H1 (cell line): ENCODE results near the gene DNAH10. TPM values are rescaled to one million over a fixed set of nuclear protein-coding genes. Genes with fewer than 3 reads are reported as not detected.

Experiments
- CTCF ChIA-PET: fragments of 300-600 bp; sonication (Branson Sonifier 250); formaldehyde crosslinking; loops from one replicate; lab custom pipeline; 2021; ENCODE audit not compliant: partially characterized antibody; lab: Charles Lee
- POLR2A ChIA-PET: fragments of 300-600 bp; sonication (Branson Sonifier 250); formaldehyde crosslinking; loops from one replicate; lab custom pipeline; 2021; ENCODE audit warnings: inconsistent platforms; ENCODE audit not compliant: partially characterized antibody; lab: Charles Lee
- DNase-seq, 2 experiments: peaks; one replicate each; pipeline versions ENCODE4 v3.0.0 to v3.0.0-alpha.2; 2010 to 2022; ENCODE audit warnings: low spot score in 2 of 2, low read depth in 1 of 2, mixed read lengths in 1 of 2
- FAIRE-seq: peaks from 2 replicates; lab custom pipeline; 2011; peaks lifted over from hg19 to GRCh38; lab: Jason Lieb, UNC
- H2AFZ ChIP-seq: 2 replicates; pipeline ENCODE4 v1.8.1; 2012; ENCODE audit warnings: low read length, inconsistent platforms
- H2AK5ac ChIP-seq: 2 replicates; pipeline ENCODE4 v1.6.1; 2013; ENCODE audit warnings: low read depth, low read length
- H2BK120ac ChIP-seq: replicated peaks from 2 replicates; pipeline ENCODE3; 2013; ENCODE audit warnings: low read depth, low read length, inconsistent platforms
- H2BK12ac ChIP-seq: 2 replicates; pipeline ENCODE4 v1.6.1; 2013; ENCODE audit warnings: low read depth, low read length
- H2BK15ac ChIP-seq: 2 replicates; pipeline ENCODE4 v1.6.1; 2013; ENCODE audit warnings: low read length
- H2BK20ac ChIP-seq: 2 replicates; pipeline ENCODE4 v1.6.1; 2013; ENCODE audit warnings: low read length
- H2BK5ac ChIP-seq: 2 replicates; pipeline ENCODE4 v1.6.1; 2013; ENCODE audit warnings: low read depth, low read length
- H3K14ac ChIP-seq: 2 replicates; pipeline ENCODE4 v1.6.1; 2013; ENCODE audit warnings: inconsistent platforms; ENCODE audit not compliant: insufficient read length
- H3K18ac ChIP-seq: 2 replicates; pipeline ENCODE4 v1.6.1; 2013; ENCODE audit warnings: low read length; ENCODE audit errors: extremely low read depth
- H3K23ac ChIP-seq: 2 replicates; pipeline ENCODE4 v1.6.1; 2013; ENCODE audit warnings: inconsistent platforms; ENCODE audit not compliant: insufficient read length
- H3K23me2 ChIP-seq: 2 replicates; pipeline ENCODE4 v1.6.1; 2013; ENCODE audit warnings: low read depth, low read length
- H3K27ac ChIP-seq: 2 replicates; pipeline ENCODE4 v1.6.1; 2011; ENCODE audit warnings: low read depth, low read length, inconsistent platforms
- H3K27me3 ChIP-seq, 4 experiments: replicated peaks in 1 of 4; 1 replicate in 1 of 4; 2 replicates in 3 of 4; pipeline versions ENCODE4 v1.6.1 to v1.8.1; 2011 to 2013; ENCODE audit warnings: low read length in 3 of 4, mild to moderate bottlenecking in 3 of 4, inconsistent platforms in 2 of 4, mixed read lengths in 2 of 4, moderate library complexity in 1 of 4; ENCODE audit not compliant: control insufficient read depth in 3 of 4, insufficient read depth in 3 of 4; ENCODE audit errors: extremely low read depth in 1 of 4
- H3K36me3 ChIP-seq, 4 experiments: 2 replicates each; pipeline versions ENCODE4 v1.6.1 to v1.8.1; 2011 to 2013; ENCODE audit warnings: mild to moderate bottlenecking in 4 of 4, low read length in 3 of 4, moderate library complexity in 2 of 4, control low read depth in 1 of 4, inconsistent platforms in 1 of 4; ENCODE audit not compliant: insufficient read depth in 4 of 4, control insufficient read depth in 2 of 4
- H3K4ac ChIP-seq: replicated peaks from 2 replicates; pipeline ENCODE3; 2013; ENCODE audit warnings: low read length, low read depth, mixed read lengths, inconsistent platforms; ENCODE audit not compliant: insufficient read length
- H3K4me1 ChIP-seq, 4 experiments: replicated peaks in 1 of 4; 1 replicate in 1 of 4; 2 replicates in 3 of 4; pipeline versions ENCODE4 v1.6.1 to v1.8.1; 2011 to 2013; ENCODE audit warnings: low read length in 3 of 4, inconsistent platforms in 2 of 4, mixed read lengths in 1 of 4; ENCODE audit not compliant: insufficient read depth in 4 of 4, control insufficient read depth in 3 of 4
- H3K4me2 ChIP-seq, 2 experiments: 2 replicates each; pipeline versions ENCODE4 v1.6.1 to v1.8.1; 2011 to 2013; ENCODE audit warnings: low read depth in 2 of 2, low read length in 2 of 2, control low read depth in 1 of 2, inconsistent platforms in 1 of 2, mild to moderate bottlenecking in 1 of 2; ENCODE audit not compliant: insufficient read depth in 1 of 2
- H3K4me3 ChIP-seq, 4 experiments: fragments of 200-600, 300-600 bp in 1 of 4; sonication (generic), shearing (Covaris generic), sonication (Bioruptor Twin) in 1 of 4; 2 replicates each; pipeline versions ENCODE4 v1.5.1 to v1.8.1; 2011 to 2016; ENCODE audit warnings: low read length in 4 of 4, low read depth in 3 of 4, control low read depth in 2 of 4, inconsistent platforms in 2 of 4, mild to moderate bottlenecking in 2 of 4, mixed read lengths in 1 of 4, moderate library complexity in 1 of 4; ENCODE audit not compliant: insufficient read depth in 2 of 4; ENCODE audit errors: extremely low read depth in 1 of 4
- H3K56ac ChIP-seq: replicated peaks from 2 replicates; pipeline ENCODE3; 2013; ENCODE audit warnings: low read depth, mild to moderate bottlenecking, mixed read lengths, low read length, inconsistent platforms; ENCODE audit not compliant: insufficient read length
- H3K79me1 ChIP-seq: 2 replicates; pipeline ENCODE4 v1.6.1; 2013; ENCODE audit warnings: low read depth, low read length, control low read depth
- H3K79me2 ChIP-seq, 2 experiments: 2 replicates each; pipeline versions ENCODE4 v1.6.1 to v1.8.1; 2012 to 2013; ENCODE audit warnings: low read length in 2 of 2, mild to moderate bottlenecking in 2 of 2, inconsistent platforms in 1 of 2; ENCODE audit not compliant: insufficient read depth in 2 of 2, control insufficient read depth in 1 of 2
- H3K9ac ChIP-seq, 4 experiments: replicated peaks in 1 of 4; 1 replicate in 1 of 4; 2 replicates in 3 of 4; pipeline versions ENCODE4 v1.6.1 to v1.8.1; 2011 to 2013; ENCODE audit warnings: low read depth in 3 of 4, low read length in 3 of 4, control low read depth in 2 of 4, mild to moderate bottlenecking in 2 of 4, moderate library complexity in 2 of 4, inconsistent platforms in 1 of 4; ENCODE audit errors: extremely low read depth in 1 of 4
- H3K9me3 ChIP-seq, 2 experiments: 2 replicates each; pipeline versions ENCODE4 v1.6.1 to v1.8.1; 2012 to 2013; ENCODE audit warnings: mild to moderate bottlenecking in 2 of 2, moderate library complexity in 2 of 2, control low read depth in 1 of 2, inconsistent platforms in 1 of 2, low read depth in 1 of 2, low read length in 1 of 2, mixed read lengths in 1 of 2; ENCODE audit not compliant: insufficient read depth in 2 of 2
- H4K20me1 ChIP-seq, 2 experiments: replicated peaks in 1 of 2; 2 replicates each; pipeline versions ENCODE3 to v1.8.1; 2011 to 2013; ENCODE audit warnings: inconsistent platforms in 2 of 2, low read length in 2 of 2, mild to moderate bottlenecking in 1 of 2; ENCODE audit not compliant: insufficient read depth in 2 of 2, control insufficient read depth in 1 of 2
- H4K5ac ChIP-seq: 2 replicates; pipeline ENCODE4 v1.6.1; 2013; ENCODE audit warnings: low read length, low read depth, mixed read lengths, inconsistent platforms; ENCODE audit not compliant: insufficient read length
- H4K8ac ChIP-seq: 2 replicates; pipeline ENCODE4 v1.8.0; 2013; ENCODE audit warnings: mild to moderate bottlenecking, moderate library complexity, low read length, inconsistent platforms; ENCODE audit not compliant: insufficient read depth; ENCODE audit errors: extremely low read depth
- H4K91ac ChIP-seq: replicated peaks from 2 replicates; pipeline ENCODE3; 2013; ENCODE audit warnings: low read length, mixed read lengths, inconsistent platforms; ENCODE audit not compliant: insufficient read length
- BRCA1 ChIP-seq: IDR thresholded peaks from 2 replicates; pipeline ENCODE4 v1.6.1; 2012; ENCODE audit warnings: low read depth, low read length, improper control_type of control experiment
- CHD1 ChIP-seq: IDR thresholded peaks from 2 replicates; pipeline ENCODE4 v1.6.1; 2012; ENCODE audit warnings: low read depth, low read length, improper control_type of control experiment
- CREB1 ChIP-seq: IDR thresholded peaks from 2 replicates; pipeline ENCODE4 v1.6.1; 2012; ENCODE audit warnings: inconsistent platforms
- JUN ChIP-seq: IDR thresholded peaks from 2 replicates; pipeline ENCODE4 v1.6.1; 2011; ENCODE audit warnings: low read depth, mild to moderate bottlenecking, improper control_type of control experiment, low read length
- JUND ChIP-seq: IDR thresholded peaks from 2 replicates; pipeline ENCODE4 v1.6.1; 2011; ENCODE audit warnings: mild to moderate bottlenecking, improper control_type of control experiment, low read length
- KDM4A ChIP-seq: IDR thresholded peaks from one replicate; pipeline ENCODE4 v1.7.1; 2012; ENCODE audit warnings: low read depth, mild to moderate bottlenecking, moderate library complexity, low read length, inconsistent platforms; ENCODE audit not compliant: severe bottlenecking
- RAD21 ChIP-seq, 2 experiments: IDR thresholded peaks in 1 of 2; conservative IDR thresholded peaks in 1 of 2; 2 replicates each; pipeline ENCODE4 v1.6.1; 2011; ENCODE audit warnings: low read depth in 2 of 2, low read length in 2 of 2, improper control_type of control experiment in 1 of 2, inconsistent platforms in 1 of 2, mild to moderate bottlenecking in 1 of 2, moderate library complexity in 1 of 2
- RBBP5 ChIP-seq: IDR thresholded peaks from 2 replicates; pipeline ENCODE4 v1.7.1; 2012; ENCODE audit warnings: low read depth, mild to moderate bottlenecking, inconsistent platforms, low read length, moderate library complexity, borderline replicate concordance
- SIN3A ChIP-seq, 2 experiments: IDR thresholded peaks in 1 of 2; conservative IDR thresholded peaks in 1 of 2; 2 replicates each; pipeline ENCODE4 v1.6.1; 2011 to 2012; ENCODE audit warnings: low read length in 2 of 2, improper control_type of control experiment in 1 of 2, low read depth in 1 of 2, mild to moderate bottlenecking in 1 of 2
- TAF1 ChIP-seq: IDR thresholded peaks from 2 replicates; pipeline ENCODE4 v1.6.1; 2011; ENCODE audit warnings: mild to moderate bottlenecking, low read depth, low read length
- WGBS, 2 experiments: shearing (Covaris generic) in 1 of 2; methylation state at CpG; one replicate each; pipeline versions ENCODE4 v1.1.6 to v1.1.7; 2013 to 2015; ENCODE audit warnings: low lambda C conversion rate in 2 of 2, mixed read lengths in 2 of 2, inconsistent platforms in 1 of 2, low coverage in 1 of 2, missing lambda C conversion rate in 1 of 2; ENCODE audit not compliant: insufficient replicate concordance in 2 of 2, insufficient coverage in 1 of 2, insufficient read length in 1 of 2; ENCODE audit errors: extremely low coverage in 1 of 2, missing lambda C conversion rate in 1 of 2; 5-methylcytosine and 5-hydroxymethylcytosine counted together
- polyA plus RNA-seq, 7 experiments: library from polyadenylated mRNA; depleted of rRNA in 3 of 7; stranded (reverse) in 5 of 7; unstranded in 2 of 7; fragments of >200 nt in 5 of 7; fragments of 200-250 nt in 2 of 7; gene quantifications; 1 replicate in 5 of 7; 2 replicates in 1 of 7; 4 replicates in 1 of 7; pipeline versions ENCODE4 v1.2.1 to v1.2.3, GENCODE V29; 2011 to 2013; ENCODE audit warnings: missing spikeins in 2 of 7, mixed read lengths in 2 of 7
- total RNA-seq: library from RNA; stranded (reverse); fragmentation: NEBNext Ultra II Directional; extraction: Animal tissue kit (Norgen Biotek cat#: 25700); gene quantifications from 2 replicates; pipeline ENCODE4 v1.2.1, GENCODE V29; 2021
- TF ChIP-seq, protein P1 (sequence below): IDR thresholded peaks from 2 replicates; pipeline ENCODE4 v1.6.1; 2012; ENCODE audit warnings: inconsistent platforms
- TF ChIP-seq, protein P2 (sequence below): IDR thresholded peaks from 2 replicates; pipeline ENCODE4 v1.6.1; 2012; ENCODE audit warnings: inconsistent platforms

Gene DNAH10
- total and polyA plus RNA-seq, 2 of the 8 experiments (the other 6 are each of a cell fraction or from before 2014, with no cell fraction given) = 0.02 to 0.24 TPM

DNA sequence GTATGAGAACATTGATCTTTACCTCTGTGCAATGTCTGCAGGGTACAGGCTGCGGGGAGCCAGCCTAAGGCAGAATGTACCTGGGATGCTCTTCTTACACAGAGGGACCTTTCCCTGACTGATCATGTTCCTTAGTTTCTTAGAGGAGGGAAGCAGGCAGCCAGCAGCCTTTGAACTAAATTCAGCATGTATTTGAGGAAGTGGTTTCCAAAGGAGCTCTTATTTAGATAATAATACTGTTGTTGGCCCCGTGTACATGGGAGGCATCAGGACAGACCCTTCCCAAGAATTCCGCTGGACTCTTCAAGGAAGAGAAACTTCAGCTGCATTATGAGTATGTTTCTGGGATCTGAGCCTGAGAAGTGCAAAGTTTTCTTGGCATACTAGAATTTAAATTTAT lies 111.7 kb downstream of the DNAH10 start:
- CTCF ChIA-PET = interaction anchor here (1.6 kb wide), 1 partner anchor 31 kb away, joined by 5 read pairs; no protein-coding TSS in a partner anchor
- Histone ChIP-seq H2BK120ac (no peak overlapping the region), H3K36me3 (no peaks in the 10 kb centered on the region), H4K5ac (no peak overlapping the region), H3K18ac (no peak overlapping the region), H2BK12ac (no peak overlapping the region), H2BK5ac (no peak overlapping the region), H2AK5ac (no peak overlapping the region), H3K4me3 (no peak overlapping the region), H2AFZ (no peak overlapping the region), H3K79me1 (no peaks in the 10 kb centered on the region), H2BK20ac (no peak overlapping the region), H3K14ac (no peak overlapping the region), H3K27ac (no peak overlapping the region), H3K4me1 (no peaks in the 10 kb centered on the region), H3K23me2 (no peaks in the 10 kb centered on the region; the same call in 1 of the 2 replicates), H3K56ac (no peak overlapping the region), H3K9me3 (no peaks in the 10 kb centered on the region), H3K27me3 (peaks cover 0 to 3% (median 0%) of the 10 kb centered on the region in 4 experiments; a peak in 1 of 7 replicates), H3K23ac (no peak overlapping the region)
- POLR2A ChIA-PET = no interaction called here
- DNase-seq = no peak
- FAIRE-seq = no peak
- TF ChIP-seq CREB1 (no peak), RBBP5 (no peak), JUN (no peak), JUND (no peak), SIN3A (conservative IDR thresholded peaks at IDR 0.05 in 1 of 2, IDR thresholded peaks at IDR 0.05 in 1 of 2; ENCODE audit: low read depth in 1 of 2, low read length in 2 of 2) (no peak), CHD1 (no peak), BRCA1 (no peak), RAD21 (IDR thresholded peaks at IDR 0.05 in 1 of 2, conservative IDR thresholded peaks at IDR 0.05 in 1 of 2; ENCODE audit: low read depth in 2 of 2, low read length in 2 of 2) (no peak), KDM4A (no peak), TAF1 (no peak)
- TF ChIP-seq, protein P1, sequence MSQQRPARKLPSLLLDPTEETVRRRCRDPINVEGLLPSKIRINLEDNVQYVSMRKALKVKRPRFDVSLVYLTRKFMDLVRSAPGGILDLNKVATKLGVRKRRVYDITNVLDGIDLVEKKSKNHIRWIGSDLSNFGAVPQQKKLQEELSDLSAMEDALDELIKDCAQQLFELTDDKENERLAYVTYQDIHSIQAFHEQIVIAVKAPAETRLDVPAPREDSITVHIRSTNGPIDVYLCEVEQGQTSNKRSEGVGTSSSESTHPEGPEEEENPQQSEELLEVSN = no peak
- TF ChIP-seq, protein P2, sequence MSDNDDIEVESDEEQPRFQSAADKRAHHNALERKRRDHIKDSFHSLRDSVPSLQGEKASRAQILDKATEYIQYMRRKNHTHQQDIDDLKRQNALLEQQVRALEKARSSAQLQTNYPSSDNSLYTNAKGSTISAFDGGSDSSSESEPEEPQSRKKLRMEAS = no peak
- TF ChIP-seq, all 59 proteins: peak for 0
- no peak overlapping the region for H2BK15ac ChIP-seq
- H3K9ac ChIP-seq = no peak overlapping the region
- no peak overlapping the region for H3K4ac ChIP-seq
- no peak overlapping the region for H4K8ac ChIP-seq
- H3K4me2 ChIP-seq = no peak overlapping the region
- H4K91ac ChIP-seq = no peak overlapping the region
- WGBS, 2 experiments = 90% methylated on average over 3 of the region's 3 CpGs; no CpG with 5 or more reads in 1 of the 2 experiments
- no peaks in the 10 kb centered on the region for H3K79me2 ChIP-seq
- H4K20me1 ChIP-seq = no peaks in the 10 kb centered on the region
